Fibroblast of skin of abdomen (primary cell): Measurements from ENCODE around the gene CYSLTR1. TPM values are rescaled to one million over a fixed set of nuclear protein-coding genes. Genes with fewer than 3 reads are reported as not detected.
"Not testable (repeated sequence)": the region's sequence is repeated elsewhere in the genome, so short reads cannot be mapped to it uniquely, and the experiment has no call there.

Source experiments
- DNase-seq: peaks from one replicate; pipeline ENCODE4 v3.0.0-alpha.2; 2013
- polyA plus RNA-seq, 2 experiments: library from polyadenylated mRNA; unstranded; fragments of 120-200 nt; gene quantifications; one replicate each; pipeline ENCODE4 v1.2.1, GENCODE V29; 2013; ENCODE audit not compliant: insufficient read length in 2 of 2

Gene CYSLTR1
- 0.06 TPM for polyA plus RNA-seq (2013, experiment 1 of 2; ENCODE audit: insufficient read length)
- not detected for polyA plus RNA-seq (2013, experiment 2 of 2; ENCODE audit: insufficient read length)

- no peak for DNase-seq
Observed at GRCh38 chrX:78327370-78328086, at the start of gene CYSLTR1. Gene CYSLTR1, minus strand, starts transcription at chrX:78327611. Its CDS starts 53,865 bp downstream, at chrX:78273746.

- no peak for DNase-seq
Observed at GRCh38 chrX:78377186-78377585, 49.8 kb upstream of the CYSLTR1 start.

GRCh38 chrX:78375894-78376293 lies 48.5 kb upstream of the CYSLTR1 start:
- no peak for DNase-seq

- no peak for DNase-seq
Observed at GRCh38 chrX:78366576-78366975, 39.2 kb upstream of the CYSLTR1 start.

- no peak for DNase-seq
Observed at GRCh38 chrX:78357342-78358055, 30.1 kb upstream of the CYSLTR1 start.

- DNase-seq: no peak
Observed at GRCh38 chrX:78333521-78333920, 6.1 kb upstream of the CYSLTR1 start.

GRCh38 chrX:78331708-78332107 lies 4.3 kb upstream of the CYSLTR1 start:
- DNase-seq: no peak

- DNase-seq: no peak
Observed at GRCh38 chrX:78330540-78330939, 3.1 kb upstream of the CYSLTR1 start.

- no peak for DNase-seq
Observed at GRCh38 chrX:78330068-78330467, 2.7 kb upstream of the CYSLTR1 start.

GRCh38 chrX:78329486-78329885 lies 2.1 kb upstream of the CYSLTR1 start:
- DNase-seq: no peak

GRCh38 chrX:78326401-78326800 lies 1.0 kb downstream of the CYSLTR1 start:
- no peak for DNase-seq

- no peak for DNase-seq
Observed at GRCh38 chrX:78322863-78323262, 4.5 kb downstream of the CYSLTR1 start.

- DNase-seq: no peak
Observed at GRCh38 chrX:78321809-78322208, 5.6 kb downstream of the CYSLTR1 start.

- DNase-seq: no peak
Observed at GRCh38 chrX:78316265-78316664, 11.1 kb downstream of the CYSLTR1 start.

- no peak for DNase-seq
Observed at GRCh38 chrX:78315745-78316144, 11.7 kb downstream of the CYSLTR1 start.

- no peak for DNase-seq
Observed at GRCh38 chrX:78314561-78314960, 12.8 kb downstream of the CYSLTR1 start.

- no peak for DNase-seq
Observed at GRCh38 chrX:78313526-78313925, 13.9 kb downstream of the CYSLTR1 start.

- DNase-seq: no peak
Observed at GRCh38 chrX:78307665-78308064, 19.7 kb downstream of the CYSLTR1 start.

- no peak for DNase-seq
Observed at GRCh38 chrX:78303086-78303485, 24.3 kb downstream of the CYSLTR1 start.

- not testable (repeated sequence) for DNase-seq
Observed at GRCh38 chrX:78300933-78301332, 26.5 kb downstream of the CYSLTR1 start.

GRCh38 chrX:78283511-78283910 lies 43.9 kb downstream of the CYSLTR1 start:
- DNase-seq: no peak

GRCh38 chrX:78237127-78237526 lies 90.3 kb downstream of the CYSLTR1 start:
- no peak for DNase-seq

GRCh38 chrX:78226047-78226446 lies 101.4 kb downstream of the CYSLTR1 start:
- not testable (repeated sequence) for DNase-seq
